NCI-H1092 (cell line): ENCODE measurements around the gene SH3BP2.

Source experiments
- DNase-seq: peaks from one replicate; lab custom pipeline; 2025; lab: John Stamatoyannopoulos, UW

SH3BP2 gene

DNA sequence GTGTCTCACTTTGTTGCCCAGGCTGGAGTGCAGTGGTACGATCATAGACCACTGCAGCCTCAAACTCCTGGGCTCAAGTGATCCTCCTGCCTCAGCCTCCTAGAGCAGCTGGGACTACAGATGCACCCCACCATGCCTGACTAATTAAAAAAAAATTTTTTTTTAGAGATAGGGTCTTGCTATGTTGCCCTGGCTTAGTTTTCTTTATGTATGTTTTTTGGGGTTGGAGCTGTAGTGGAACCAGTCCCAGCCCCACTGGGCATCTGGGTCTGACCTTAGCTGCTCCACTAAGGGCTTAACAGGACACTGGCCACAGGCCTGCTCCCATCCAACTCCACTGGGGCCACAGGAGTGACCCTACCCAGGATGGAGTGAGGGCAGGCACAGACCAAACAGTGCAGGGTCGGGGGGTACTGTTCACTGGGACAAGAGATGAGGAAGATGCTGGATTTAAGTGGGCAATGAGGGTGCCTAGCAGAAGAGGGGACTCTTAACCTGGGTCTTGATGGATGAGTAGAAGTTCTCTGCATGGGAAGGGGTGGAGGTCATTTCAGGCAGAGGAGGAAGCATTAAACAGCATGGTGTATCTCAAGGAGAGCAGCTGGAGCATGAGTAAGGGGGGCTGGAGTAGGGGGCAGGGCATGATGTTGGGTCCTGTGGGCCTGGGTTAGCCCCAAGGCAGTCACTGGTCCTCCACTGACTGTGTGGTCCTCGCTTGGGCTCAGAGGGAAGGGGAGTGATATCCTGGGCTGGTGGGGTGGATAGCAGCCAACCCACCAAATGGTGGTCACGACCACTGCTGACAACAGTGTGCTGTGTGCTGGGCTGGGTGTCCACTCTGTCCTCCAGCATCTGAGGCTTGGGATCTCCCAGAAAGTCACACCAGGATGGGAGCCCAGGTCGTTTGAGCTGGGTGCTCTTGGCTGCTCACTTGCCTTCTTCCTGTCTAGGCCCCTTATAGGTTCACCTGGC lies 26.6 kb downstream of the SH3BP2 start:
- DNase-seq = no peak

DNA sequence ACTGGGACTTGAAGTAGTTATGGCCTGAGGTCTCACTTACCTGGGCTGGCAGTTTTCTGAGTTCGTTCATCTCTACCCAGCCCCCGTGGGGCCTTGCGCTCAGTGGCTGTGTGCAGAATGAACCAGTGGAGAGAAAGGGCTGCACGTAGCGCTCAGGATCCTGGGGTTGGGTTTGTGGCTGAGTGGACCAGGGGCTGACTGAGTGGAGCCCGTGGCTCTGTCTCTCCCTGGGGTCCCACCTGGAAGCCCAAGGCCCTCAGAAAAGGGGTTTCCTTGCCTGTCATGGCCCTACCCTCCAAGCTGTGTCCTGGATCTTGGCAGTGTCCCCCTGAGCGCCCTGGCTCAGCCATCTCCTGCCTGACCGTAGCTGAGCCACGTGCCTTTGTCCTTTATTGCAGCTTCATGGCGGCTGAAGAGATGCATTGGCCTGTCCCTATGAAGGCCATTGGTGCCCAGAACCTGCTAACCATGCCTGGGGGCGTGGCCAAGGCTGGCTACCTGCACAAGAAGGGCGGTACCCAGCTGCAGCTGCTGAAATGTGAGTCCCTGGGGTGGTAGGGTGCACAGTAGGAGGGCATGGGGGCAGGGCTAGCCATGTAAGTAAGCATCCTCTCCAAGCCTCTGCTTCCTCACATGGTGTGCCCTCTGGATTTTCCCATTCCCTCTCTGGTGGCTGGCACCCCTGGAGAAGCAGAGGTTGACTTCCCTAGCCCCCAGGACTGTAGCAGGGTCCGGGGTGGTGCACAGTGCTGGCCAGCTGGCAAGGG lies 27.5 kb downstream of the SH3BP2 start:
- no peak for DNase-seq

GRCh38 chr4:2822461-2823300 lies 29.8 kb downstream of the SH3BP2 start:
- no peak for DNase-seq

DNA sequence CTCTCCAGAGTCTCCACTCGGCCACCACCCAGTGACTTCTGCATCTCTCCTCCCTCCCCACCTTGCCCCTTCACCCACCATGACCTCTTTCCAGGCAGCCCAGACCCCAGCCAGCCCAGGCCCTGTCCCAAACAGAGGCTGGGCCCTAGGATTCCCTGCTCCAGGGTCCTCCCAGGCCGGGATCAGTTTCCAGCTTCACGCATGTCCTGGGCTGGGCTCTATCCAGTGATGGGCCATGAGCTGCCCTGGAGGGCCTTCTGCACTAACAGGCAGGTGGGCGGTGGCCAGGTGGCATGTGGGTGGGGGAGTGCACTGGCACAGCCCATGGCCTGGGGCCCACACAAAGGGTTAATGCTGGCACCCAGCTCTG lies 30.4 kb downstream of the SH3BP2 start:
- DNase-seq = no peak

DNA sequence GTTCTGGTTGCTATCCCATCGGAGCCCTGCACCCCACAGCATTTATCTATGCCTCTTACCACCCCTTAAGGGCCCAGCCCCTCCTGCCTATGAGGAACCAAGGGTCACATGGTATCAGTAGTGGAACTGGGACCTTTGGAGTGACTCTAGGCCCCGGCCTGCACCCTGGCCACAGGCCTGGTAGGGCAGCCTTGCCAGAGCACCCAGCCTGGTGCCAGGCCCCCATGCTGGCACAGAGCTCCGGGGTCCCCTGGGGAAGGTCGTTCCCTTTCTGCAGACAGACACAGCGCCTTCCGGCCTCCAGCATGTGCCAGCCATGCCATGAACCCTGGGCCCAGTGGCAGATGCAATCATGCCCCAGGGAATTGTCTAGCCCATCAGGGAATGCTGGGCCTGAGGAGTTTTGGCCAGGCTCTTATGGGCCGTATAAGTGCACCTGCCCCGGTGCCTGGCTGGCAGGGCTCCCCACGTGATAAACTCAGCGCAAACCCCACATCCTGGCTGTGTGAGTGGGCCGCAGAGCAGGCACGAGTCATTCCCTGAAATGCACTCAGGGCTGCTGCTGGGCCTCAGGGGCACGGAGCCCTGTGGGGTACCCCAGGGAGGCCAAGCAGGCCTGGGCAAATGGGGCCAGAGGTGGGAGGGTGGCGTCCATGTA lies 30.9 kb downstream of the SH3BP2 start:
- no peak for DNase-seq

- no peak for DNase-seq
Observed at GRCh38 chr4:2824329-2824835, 31.5 kb downstream of the SH3BP2 start.

GRCh38 chr4:2824836-2825381 lies 32.0 kb downstream of the SH3BP2 start:
- DNase-seq = no peak

DNA sequence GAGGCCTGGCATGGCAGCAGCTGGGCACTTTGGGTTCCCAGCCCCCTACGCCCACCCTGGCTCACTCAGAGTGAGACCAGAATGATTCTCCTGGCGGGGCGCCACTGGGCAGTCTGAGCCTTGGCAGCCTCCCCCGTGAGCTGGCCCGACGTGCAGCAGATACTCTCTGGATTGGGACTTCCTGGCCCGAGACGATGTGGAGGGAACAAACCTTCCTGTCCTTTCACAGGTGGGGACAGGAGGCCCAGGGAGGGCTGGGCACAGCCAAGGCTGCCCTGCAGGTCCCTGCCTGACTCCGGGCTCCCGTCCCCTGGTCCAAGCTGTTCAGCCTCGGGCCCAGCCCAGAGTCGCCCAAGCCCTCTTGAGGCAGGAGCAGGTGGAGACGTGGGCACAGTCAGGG lies 32.9 kb downstream of the SH3BP2 start:
- DNase-seq = no peak

GRCh38 chr4:2827071-2827873 lies 34.4 kb downstream of the SH3BP2 start:
- no peak for DNase-seq

DNA sequence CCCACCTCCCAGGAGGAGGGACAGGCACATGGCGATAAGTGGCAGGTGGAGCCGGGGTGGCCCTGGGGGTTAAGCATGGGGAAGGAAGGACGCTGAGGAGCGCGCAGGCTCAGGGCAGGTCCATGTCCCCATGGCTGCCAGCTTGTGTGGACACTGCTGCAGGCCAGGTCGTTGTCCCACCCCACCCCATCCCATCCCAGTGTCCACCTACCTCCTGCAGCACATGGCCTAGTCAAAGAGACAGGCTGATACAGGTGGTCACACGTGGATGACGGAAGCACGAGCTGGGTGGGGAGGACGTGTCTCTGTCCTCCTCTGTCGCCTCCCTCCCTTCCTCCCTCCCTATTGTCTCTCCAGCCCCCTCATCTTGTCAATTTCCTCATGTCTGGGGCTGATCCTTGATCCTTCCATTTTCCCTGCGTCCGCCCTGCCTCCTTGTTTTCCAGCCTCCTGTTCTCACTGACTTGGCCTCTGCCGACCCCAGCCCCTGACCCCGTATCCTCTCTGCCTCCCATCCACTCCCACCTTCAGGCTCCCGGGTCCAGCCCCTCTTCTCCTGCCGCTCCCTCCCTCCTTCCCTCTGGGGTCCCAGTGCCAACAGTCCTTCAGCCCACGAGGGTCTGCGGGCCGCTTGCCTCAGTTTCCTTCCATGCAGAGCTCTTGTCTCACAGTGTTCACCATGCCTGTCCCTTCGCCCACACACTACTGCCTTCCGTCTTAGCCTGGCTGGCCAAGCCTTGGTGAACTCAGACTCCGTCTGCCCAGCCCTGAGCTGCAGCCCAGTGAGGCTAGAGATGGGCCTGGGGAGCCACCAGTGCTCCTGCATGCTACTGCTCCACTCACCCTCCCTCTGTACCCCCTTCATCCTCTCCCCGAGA lies 35.2 kb downstream of the SH3BP2 start:
- DNase-seq = no peak

GRCh38 chr4:2828758-2829181 lies 35.9 kb downstream of the SH3BP2 start:
- no peak for DNase-seq

- DNase-seq = no peak
Observed at GRCh38 chr4:2829321-2829932, 36.5 kb downstream of the SH3BP2 start.

DNA sequence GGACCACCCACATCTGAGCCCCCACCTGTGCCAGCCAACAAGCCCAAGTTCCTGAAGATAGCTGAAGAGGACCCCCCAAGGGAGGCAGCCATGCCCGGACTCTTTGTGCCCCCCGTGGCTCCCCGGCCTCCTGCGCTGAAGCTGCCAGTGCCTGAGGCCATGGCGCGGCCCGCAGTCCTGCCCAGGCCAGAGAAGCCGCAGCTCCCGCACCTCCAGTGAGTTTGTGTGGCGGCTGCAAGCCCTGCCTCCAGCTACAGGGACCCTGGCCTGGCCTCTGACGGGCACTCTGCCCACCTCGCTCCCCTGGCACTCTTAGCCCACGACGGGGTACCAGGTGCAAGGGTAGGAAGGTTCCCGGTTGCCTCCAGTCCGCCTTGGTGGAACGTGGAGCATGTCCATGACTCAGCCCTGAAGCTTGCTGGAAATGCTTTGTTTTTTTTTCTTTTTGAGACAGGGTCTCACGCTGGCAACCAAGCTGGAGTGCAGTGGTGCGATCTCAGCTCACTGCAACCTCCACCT lies 37.1 kb downstream of the SH3BP2 start:
- no peak for DNase-seq

DNA sequence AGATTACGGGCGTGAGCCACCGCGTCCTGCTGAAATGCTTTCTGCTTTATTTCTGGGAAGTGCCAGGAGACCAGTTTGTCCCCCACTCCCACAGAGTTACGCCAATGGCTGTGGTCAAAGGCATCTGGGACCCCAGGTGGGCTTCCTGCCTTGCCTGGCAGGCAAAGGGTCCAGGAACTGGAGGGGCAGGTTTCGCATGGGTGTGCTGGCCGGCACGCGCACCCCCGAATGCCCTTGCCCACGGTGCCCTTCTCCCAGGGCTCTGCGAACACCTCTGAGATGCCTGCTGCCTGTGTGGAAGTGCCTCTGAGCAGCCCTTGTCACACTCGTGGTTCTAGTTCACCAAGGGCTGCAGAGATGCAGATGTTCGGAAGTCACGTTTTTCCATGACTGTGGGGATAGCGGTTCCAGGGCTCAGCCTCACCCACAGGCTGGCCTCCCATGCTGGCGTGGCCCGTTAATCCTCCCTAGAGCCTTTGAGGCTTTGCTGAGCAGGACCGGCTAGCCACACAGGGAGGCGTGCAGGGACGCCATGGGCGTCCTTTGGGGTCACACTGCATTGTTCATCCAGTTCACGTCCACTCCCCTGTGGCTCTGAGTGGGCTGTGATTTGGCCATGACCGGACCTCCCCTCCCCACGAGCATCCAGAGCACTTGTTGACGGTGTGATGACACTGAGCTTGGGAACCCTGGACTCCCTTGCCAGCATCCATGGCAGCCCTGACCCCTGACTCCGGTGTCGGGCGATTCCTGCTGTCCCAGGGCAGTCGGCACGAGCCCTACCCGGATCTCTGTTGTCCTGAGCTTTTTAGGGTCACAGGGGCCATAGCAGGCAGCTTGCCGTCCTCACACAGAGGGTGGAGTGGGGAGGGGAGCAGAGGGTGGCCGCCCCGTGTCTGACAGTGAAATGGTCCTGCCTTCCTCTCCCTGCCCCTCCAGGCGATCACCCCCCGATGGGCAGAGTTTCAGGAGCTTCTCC lies 38.0 kb downstream of the SH3BP2 start:
- DNase-seq = no peak

DNA sequence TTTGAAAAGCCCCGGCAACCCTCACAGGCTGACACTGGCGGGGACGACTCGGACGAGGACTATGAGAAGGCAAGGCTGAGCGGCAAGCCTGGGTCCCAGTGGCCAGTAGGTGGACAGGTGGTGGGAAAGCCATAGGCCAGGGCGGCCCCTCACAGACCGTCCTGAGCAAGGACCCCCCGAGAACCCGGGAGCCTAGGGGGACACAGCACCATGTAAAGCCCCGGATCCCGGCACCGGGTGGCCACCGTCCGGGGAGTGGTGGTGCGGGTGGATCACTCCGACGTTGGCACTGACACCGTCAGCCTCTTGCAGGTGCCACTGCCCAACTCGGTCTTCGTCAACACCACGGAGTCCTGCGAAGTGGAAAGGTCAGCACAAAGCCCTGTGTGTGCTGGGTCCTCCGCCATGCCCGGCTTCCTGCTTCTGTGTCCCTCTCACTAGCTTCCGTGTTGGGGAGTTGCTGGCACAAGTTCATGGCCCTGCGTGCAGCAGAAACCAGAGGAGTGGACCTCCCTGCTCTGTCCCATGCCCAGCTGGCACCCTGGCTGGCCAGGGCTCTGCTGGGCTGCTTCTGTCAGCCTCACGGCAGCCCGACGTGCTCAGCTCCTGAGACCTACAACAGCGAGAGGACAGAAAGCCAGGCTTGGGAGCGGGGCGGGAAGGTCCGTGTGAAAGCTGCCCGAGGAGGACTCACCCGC lies 38.9 kb downstream of the SH3BP2 start:
- DNase-seq = no peak

DNA sequence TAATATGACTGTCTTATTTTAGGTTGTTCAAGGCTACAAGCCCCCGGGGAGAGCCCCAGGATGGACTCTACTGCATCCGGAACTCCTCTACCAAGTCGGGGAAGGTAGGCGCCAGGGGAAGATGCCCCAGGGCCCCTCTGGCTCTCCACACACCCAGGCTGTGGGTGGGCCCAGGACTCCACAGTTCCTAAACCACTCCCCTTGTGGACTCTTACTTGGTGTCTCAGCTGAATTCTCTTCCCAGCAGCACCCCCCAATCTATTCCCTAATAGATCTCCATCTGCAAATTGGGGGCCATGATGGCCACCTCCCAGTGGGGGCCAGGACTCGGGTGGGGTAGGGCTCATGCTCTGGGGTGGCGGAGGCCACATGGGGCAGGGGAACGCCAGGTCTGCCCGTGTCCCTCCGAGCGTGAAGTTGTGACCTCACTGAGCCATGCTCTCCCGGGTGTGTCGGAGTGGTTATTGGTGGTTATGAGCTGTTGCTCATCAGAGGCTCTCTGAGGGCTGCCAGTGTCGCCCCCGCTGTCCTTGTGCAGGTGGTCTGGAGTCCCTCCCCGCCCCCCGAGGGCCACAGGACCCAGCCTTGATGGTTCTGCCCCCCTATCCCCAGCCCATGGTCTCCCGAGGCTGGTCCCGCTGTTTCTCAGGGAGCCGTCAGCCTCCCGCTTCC lies 39.6 kb downstream of the SH3BP2 start:
- no peak for DNase-seq
